ENCODE measurements around the gene PSKH1. TPM values are rescaled to one million over a fixed set of nuclear protein-coding genes. Genes with fewer than 3 reads are reported as not detected.

Gene PSKH1
- total and polyA plus RNA-seq, 10 of the 15 experiments (the other 5 are each of a cell fraction or from before 2014, with no cell fraction given), result 0.63 to 20.4 (median 7.8) TPM

DNA sequence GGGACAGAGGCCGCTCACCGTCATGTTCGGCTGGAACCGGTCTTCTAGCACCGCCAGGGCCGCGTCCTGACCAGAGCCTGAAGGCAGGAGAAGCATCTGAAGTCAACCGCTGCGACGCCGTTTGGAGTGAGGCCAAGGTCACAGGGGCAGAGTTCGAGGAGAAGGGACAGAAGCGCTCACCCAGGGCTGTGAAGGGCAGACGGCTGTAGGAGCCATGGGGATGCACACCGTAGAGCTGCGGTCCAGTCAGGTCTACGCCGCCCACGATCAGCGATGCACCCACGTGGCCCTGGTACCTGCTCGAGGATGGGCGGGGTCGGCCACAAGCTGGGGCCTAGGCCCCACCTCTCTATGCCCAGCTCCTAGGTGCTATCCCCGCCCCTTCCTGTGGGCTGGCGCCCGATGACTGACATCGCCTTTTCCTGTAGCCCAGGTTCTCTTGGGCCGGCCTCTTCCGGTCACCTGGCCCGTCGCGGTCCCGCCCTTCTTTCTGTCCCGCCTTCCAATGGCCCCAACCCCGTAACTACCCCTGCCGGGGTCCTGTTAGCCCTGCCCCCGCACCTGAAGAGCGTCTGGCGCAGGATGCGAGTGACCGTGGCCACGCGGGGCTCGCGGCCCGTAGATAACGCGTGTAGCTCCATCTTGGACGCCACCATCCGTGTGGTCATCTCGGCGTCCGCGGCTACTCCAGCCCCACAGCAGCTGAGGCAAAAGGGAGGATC is 42.5 kb downstream of the PSKH1 start (continued):
- TF ChIP-seq BHLHE40 (IDR thresholded peaks at IDR 0.05; ENCODE audit: borderline replicate concordance in 1 of 2, low read depth in 2 of 2, low read length in 1 of 2) (no peak; a peak in 2 of 4 replicates), CBX3 (IDR thresholded peaks at IDR 0.05; ENCODE audit: borderline replicate concordance, low read depth) (no peak), SP1 (IDR thresholded peaks at IDR 0.05; ENCODE audit: low read depth, low read length) (peak; percentile 59), MTA3 (IDR thresholded peaks at IDR 0.05; ENCODE audit: borderline replicate concordance, low read length) (no peak), CHD1 (IDR thresholded peaks at IDR 0.05; ENCODE audit: low read depth, low read length) (no peak), ZBTB4 (CRISPR knock-in tag; IDR thresholded peaks at IDR 0.05) (no peak), NBN (IDR thresholded peaks at IDR 0.05) (no peak), POLR2A (IDR thresholded peaks at IDR 0.05; ENCODE audit: low read depth, low read length) (peak; percentile 91), NRF1 (conservative IDR thresholded peaks at IDR 0.05; ENCODE audit: low read depth, low read length) (no peak), MTA2 (IDR thresholded peaks at IDR 0.05; ENCODE audit: low read depth) (no peak), HSF1 (IDR thresholded peaks at IDR 0.05; ENCODE audit: low read depth, low read length) (no peak), BCL11A (IDR thresholded peaks at IDR 0.05; ENCODE audit: low read depth, low read length) (no peak), PRDM15 (CRISPR knock-in tag; IDR thresholded peaks at IDR 0.05) (no peak), KDM1A (IDR thresholded peaks at IDR 0.05; ENCODE audit: borderline replicate concordance) (no peak), FOS (IDR thresholded peaks at IDR 0.05; ENCODE audit: borderline replicate concordance, extremely low read depth, insufficient read length) (no peak), CBFB (IDR thresholded peaks at IDR 0.05; ENCODE audit: low read depth) (no peak; the same call in 1 of the 2 replicates), RELA (IDR thresholded peaks at IDR 0.05; ENCODE audit: borderline replicate concordance, partially characterized antibody) (peak; percentile 34)
- TF ChIP-seq, protein P1, sequence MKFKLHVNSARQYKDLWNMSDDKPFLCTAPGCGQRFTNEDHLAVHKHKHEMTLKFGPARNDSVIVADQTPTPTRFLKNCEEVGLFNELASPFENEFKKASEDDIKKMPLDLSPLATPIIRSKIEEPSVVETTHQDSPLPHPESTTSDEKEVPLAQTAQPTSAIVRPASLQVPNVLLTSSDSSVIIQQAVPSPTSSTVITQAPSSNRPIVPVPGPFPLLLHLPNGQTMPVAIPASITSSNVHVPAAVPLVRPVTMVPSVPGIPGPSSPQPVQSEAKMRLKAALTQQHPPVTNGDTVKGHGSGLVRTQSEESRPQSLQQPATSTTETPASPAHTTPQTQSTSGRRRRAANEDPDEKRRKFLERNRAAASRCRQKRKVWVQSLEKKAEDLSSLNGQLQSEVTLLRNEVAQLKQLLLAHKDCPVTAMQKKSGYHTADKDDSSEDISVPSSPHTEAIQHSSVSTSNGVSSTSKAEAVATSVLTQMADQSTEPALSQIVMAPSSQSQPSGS (IDR thresholded peaks at IDR 0.05; ENCODE audit: low read length), result no peak
- TF ChIP-seq, protein P2, sequence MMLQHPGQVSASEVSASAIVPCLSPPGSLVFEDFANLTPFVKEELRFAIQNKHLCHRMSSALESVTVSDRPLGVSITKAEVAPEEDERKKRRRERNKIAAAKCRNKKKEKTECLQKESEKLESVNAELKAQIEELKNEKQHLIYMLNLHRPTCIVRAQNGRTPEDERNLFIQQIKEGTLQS (IDR thresholded peaks at IDR 0.05; ENCODE audit: borderline replicate concordance, extremely low read depth, low read depth, low read length), result peak; percentile 59; the same call in 1 of the 2 replicates
